OCI-LY1 (cell line): ENCODE results near the gene CLBA1.

Experiments
- H2AFZ ChIP-seq: fragments of 200-600 bp; sonication (generic), shearing (Covaris generic); 2 replicates; pipeline ENCODE4 v1.6.0; 2014; ENCODE audit warnings: antibody characterized with exemption, mild to moderate bottlenecking, low read length
- H3F3A ChIP-seq: fragments of 200-600 bp; sonication (generic), shearing (Covaris generic); 2 replicates; pipeline ENCODE4 v1.6.0; 2014; ENCODE audit warnings: mild to moderate bottlenecking, antibody characterized with exemption, low read length, moderate library complexity; ENCODE audit not compliant: insufficient read depth
- H3K27ac ChIP-seq: fragments of 200-600 bp; sonication (generic); 2 replicates; pipeline ENCODE4 v1.5.1; 2014; ENCODE audit warnings: low read length, mixed run types, mild to moderate bottlenecking, low read depth; ENCODE audit not compliant: poor library complexity, severe bottlenecking
- H3K27me3 ChIP-seq: fragments of 200-600 bp; sonication (generic); 2 replicates; pipeline ENCODE4 v1.6.0; 2014; ENCODE audit warnings: antibody characterized with exemption, mild to moderate bottlenecking, low read length, moderate library complexity; ENCODE audit not compliant: insufficient read depth
- H3K36me3 ChIP-seq: fragments of 200-600 bp; sonication (generic); 2 replicates; pipeline ENCODE4 v1.6.1; 2014; ENCODE audit warnings: mild to moderate bottlenecking, antibody characterized with exemption, low read length, moderate library complexity, mixed read lengths; ENCODE audit not compliant: insufficient read depth
- H3K4me1 ChIP-seq: fragments of 200-600 bp; sonication (generic); 2 replicates; pipeline ENCODE4 v1.5.1; 2014; ENCODE audit warnings: mild to moderate bottlenecking, low read length, moderate library complexity; ENCODE audit not compliant: insufficient read depth, severe bottlenecking
- H3K4me2 ChIP-seq: fragments of 200-600 bp; sonication (generic), shearing (Covaris generic); 2 replicates; pipeline ENCODE4 v1.6.1; 2014; ENCODE audit warnings: low read length
- H3K4me3 ChIP-seq: fragments of 200-600 bp; sonication (generic); 2 replicates; pipeline ENCODE4 v1.5.1; 2014; ENCODE audit warnings: low read length, low read depth, mild to moderate bottlenecking, mixed read lengths; ENCODE audit not compliant: poor library complexity, severe bottlenecking
- H3K79me2 ChIP-seq: fragments of 200-600 bp; shearing (Covaris generic); 2 replicates; pipeline ENCODE4 v1.6.1; 2016; ENCODE audit warnings: mixed run types, low read length, mixed read lengths; ENCODE audit not compliant: insufficient read depth
- H3K9ac ChIP-seq: fragments of 200-600 bp; sonication (generic), shearing (Covaris generic); 2 replicates; pipeline ENCODE4 v1.6.1; 2014; ENCODE audit warnings: mild to moderate bottlenecking, low read length, mixed read lengths
- H3K9me2 ChIP-seq: fragments of 200-600 bp; sonication (generic), shearing (Covaris generic); 2 replicates; pipeline ENCODE4 v1.6.1; 2014; ENCODE audit warnings: low read depth, mild to moderate bottlenecking, low read length, mixed read lengths
- H3K9me3 ChIP-seq: fragments of 200-600 bp; shearing (Covaris generic); 2 replicates; pipeline ENCODE4 v1.6.1; 2014; ENCODE audit warnings: low read length, mixed read lengths
- H4K20me1 ChIP-seq: fragments of 200-600 bp; sonication (generic), shearing (Covaris generic); 2 replicates; pipeline ENCODE4 v1.6.0; 2016; ENCODE audit warnings: mild to moderate bottlenecking, low read length; ENCODE audit not compliant: insufficient read depth
- CTCF ChIP-seq: fragments of 200-600 bp; sonication (generic), shearing (Covaris generic); IDR thresholded peaks from 2 replicates; pipeline ENCODE4 v1.5.1; 2017; ENCODE audit warnings: mild to moderate bottlenecking, antibody characterized with exemption, low read length, moderate library complexity, mixed read lengths
- EZH2 ChIP-seq: fragments of 200-600 bp; sonication (generic), shearing (Covaris generic); IDR thresholded peaks from 2 replicates; pipeline ENCODE4 v1.8.0; 2017; ENCODE audit warnings: borderline replicate concordance, mixed run types, mild to moderate bottlenecking, antibody characterized with exemption, low read length, moderate library complexity, mixed read lengths

The CLBA1 gene

GRCh38 chr14:104989951-104990303 lies 4.3 kb downstream of the CLBA1 start:
- peaks cover 14% of the 10 kb centered on the region for H3K4me1 ChIP-seq
- no peak for TF ChIP-seq CTCF
- no peak for TF ChIP-seq EZH2
- no peak overlapping the region for H3K9ac ChIP-seq

GRCh38 chr14:104991896-104992230 lies 6.3 kb downstream of the CLBA1 start:
- TF ChIP-seq CTCF (no peak), EZH2 (no peak)
- peaks cover 7% of the 10 kb centered on the region for H3K4me1 ChIP-seq
- no peak overlapping the region for H3K4me2 ChIP-seq
- H4K20me1 ChIP-seq: no peaks in the 10 kb centered on the region
- no peaks in the 10 kb centered on the region for H3F3A ChIP-seq
- H3K27ac ChIP-seq: no peak overlapping the region
- H3K4me3 ChIP-seq: no peak overlapping the region
- H2AFZ ChIP-seq: no peak overlapping the region
- H3K9ac ChIP-seq: no peak overlapping the region
- no peaks in the 10 kb centered on the region for H3K79me2 ChIP-seq
- no peaks in the 10 kb centered on the region for H3K9me3 ChIP-seq
- no peaks in the 10 kb centered on the region for H3K36me3 ChIP-seq
- H3K9me2 ChIP-seq: no peaks in the 10 kb centered on the region
- no peaks in the 10 kb centered on the region for H3K27me3 ChIP-seq

More at GRCh38 chr14:104989951-104990303, 4.3 kb downstream of the CLBA1 start:
- Histone ChIP-seq H4K20me1 (no peaks in the 10 kb centered on the region), H2AFZ (no peak overlapping the region), H3K9me3 (no peaks in the 10 kb centered on the region), H3F3A (no peaks in the 10 kb centered on the region), H3K4me2 (no peak overlapping the region), H3K27me3 (no peaks in the 10 kb centered on the region), H3K4me3 (no peak overlapping the region), H3K79me2 (no peaks in the 10 kb centered on the region), H3K27ac (no peak overlapping the region), H3K9me2 (no peaks in the 10 kb centered on the region), H3K36me3 (no peaks in the 10 kb centered on the region; the same call in 1 of the 2 replicates)

- no peak overlapping the region for H3K4me3 ChIP-seq
- no peaks in the 10 kb centered on the region for H3K9me2 ChIP-seq
- no peak overlapping the region for H3K9ac ChIP-seq
- no peak overlapping the region for H2AFZ ChIP-seq
- no peaks in the 10 kb centered on the region for H3F3A ChIP-seq
- no peaks in the 10 kb centered on the region for H3K36me3 ChIP-seq
- peaks cover 7% of the 10 kb centered on the region for H3K4me1 ChIP-seq
- no peak overlapping the region for H3K27ac ChIP-seq
- no peaks in the 10 kb centered on the region for H3K27me3 ChIP-seq
- H3K9me3 ChIP-seq: no peaks in the 10 kb centered on the region
- no peak for TF ChIP-seq EZH2
- TF ChIP-seq CTCF: no peak
- no peaks in the 10 kb centered on the region for H3K79me2 ChIP-seq
- H4K20me1 ChIP-seq: no peaks in the 10 kb centered on the region
- no peak overlapping the region for H3K4me2 ChIP-seq
Observed at GRCh38 chr14:104992501-104992900, 6.9 kb downstream of the CLBA1 start.
